OCI-LY3 (cell line): ENCODE results near the gene SULT4A1.

Experiments
- H2AFZ ChIP-seq: fragments of 200-600, 300-600 bp; shearing (Covaris generic); 2 replicates; pipeline ENCODE4 v1.6.0; 2014; ENCODE audit warnings: antibody characterized with exemption, low read depth, low read length
- H3K27ac ChIP-seq: fragments of 200-600, 300-600 bp; sonication (generic); 2 replicates; pipeline ENCODE4 v1.5.1; 2014; ENCODE audit warnings: mild to moderate bottlenecking, low read length, moderate library complexity, mixed read lengths
- H3K27me3 ChIP-seq: fragments of 200-600, 300-600 bp; sonication (generic); 2 replicates; pipeline ENCODE4 v1.6.1; 2014; ENCODE audit warnings: low read depth, low read length, mixed read lengths
- H3K36me3 ChIP-seq: fragments of 200-600, 300-600 bp; sonication (generic); replicated peaks from 2 replicates; pipeline ENCODE3; 2014; ENCODE audit warnings: low read depth, low read length, mixed read lengths
- H3K4me1 ChIP-seq: fragments of 300-600, 200-600 bp; sonication (generic); 2 replicates; pipeline ENCODE4 v1.6.1; 2014; ENCODE audit warnings: low read length, mixed read lengths
- H3K4me2 ChIP-seq: fragments of 200-600, 300-600 bp; sonication (generic); 2 replicates; pipeline ENCODE4 v1.6.1; 2014; ENCODE audit warnings: low read length, mixed read lengths
- H3K4me3 ChIP-seq: fragments of 300-600, 200-600 bp; sonication (generic); 2 replicates; pipeline ENCODE4 v1.5.1; 2014; ENCODE audit warnings: antibody characterized with exemption, mild to moderate bottlenecking, low read length, moderate library complexity
- H3K79me2 ChIP-seq: fragments of 300-600, 200-600 bp; shearing (Covaris generic); 2 replicates; pipeline ENCODE4 v1.6.1; 2014; ENCODE audit warnings: mild to moderate bottlenecking, low read length, mixed read lengths
- H3K9ac ChIP-seq: fragments of 300-600, 200-600 bp; shearing (Covaris generic); 2 replicates; pipeline ENCODE4 v1.6.0; 2014; ENCODE audit warnings: mild to moderate bottlenecking, low read length, moderate library complexity
- H3K9me3 ChIP-seq: fragments of 200-600, 300-600 bp; shearing (Covaris generic); 2 replicates; pipeline ENCODE4 v1.6.1; 2014; ENCODE audit warnings: low read length, mixed read lengths; ENCODE audit not compliant: insufficient read depth
- H4K20me1 ChIP-seq: fragments of 200-600, 300-600 bp; sonication (generic); 2 replicates; pipeline ENCODE4 v1.6.1; 2016; ENCODE audit warnings: low read length, mixed read lengths; ENCODE audit not compliant: insufficient read depth
- CTCF ChIP-seq: fragments of 200-600, 300-600 bp; sonication (generic); IDR thresholded peaks from 2 replicates; pipeline ENCODE4 v1.5.1; 2014; ENCODE audit warnings: antibody characterized with exemption, low read length, low read depth
- EZH2phosphoT487 ChIP-seq: fragments of 200-600 bp; shearing (Covaris generic); IDR thresholded peaks from 2 replicates; pipeline ENCODE4 v1.6.1; 2018; ENCODE audit warnings: antibody characterized with exemption, mixed run types, low read depth

Gene SULT4A1

GRCh38 chr22:43853328-43853931 lies 8.9 kb downstream of the SULT4A1 start:
- H3K27ac ChIP-seq, result no peak overlapping the region
- H3K9me3 ChIP-seq, result no peaks in the 10 kb centered on the region
- no peaks in the 10 kb centered on the region for H3K36me3 ChIP-seq
- H4K20me1 ChIP-seq, result no peaks in the 10 kb centered on the region
- H3K4me1 ChIP-seq, result no peaks in the 10 kb centered on the region
- peaks cover 47% of the 10 kb centered on the region for H3K27me3 ChIP-seq
- H3K4me3 ChIP-seq, result no peak overlapping the region
- no peak overlapping the region for H3K9ac ChIP-seq
- H3K79me2 ChIP-seq, result no peaks in the 10 kb centered on the region
- no peak overlapping the region for H3K4me2 ChIP-seq
- TF ChIP-seq CTCF (no peak), EZH2phosphoT487 (no peak)
- H2AFZ ChIP-seq, result no peak overlapping the region

DNA sequence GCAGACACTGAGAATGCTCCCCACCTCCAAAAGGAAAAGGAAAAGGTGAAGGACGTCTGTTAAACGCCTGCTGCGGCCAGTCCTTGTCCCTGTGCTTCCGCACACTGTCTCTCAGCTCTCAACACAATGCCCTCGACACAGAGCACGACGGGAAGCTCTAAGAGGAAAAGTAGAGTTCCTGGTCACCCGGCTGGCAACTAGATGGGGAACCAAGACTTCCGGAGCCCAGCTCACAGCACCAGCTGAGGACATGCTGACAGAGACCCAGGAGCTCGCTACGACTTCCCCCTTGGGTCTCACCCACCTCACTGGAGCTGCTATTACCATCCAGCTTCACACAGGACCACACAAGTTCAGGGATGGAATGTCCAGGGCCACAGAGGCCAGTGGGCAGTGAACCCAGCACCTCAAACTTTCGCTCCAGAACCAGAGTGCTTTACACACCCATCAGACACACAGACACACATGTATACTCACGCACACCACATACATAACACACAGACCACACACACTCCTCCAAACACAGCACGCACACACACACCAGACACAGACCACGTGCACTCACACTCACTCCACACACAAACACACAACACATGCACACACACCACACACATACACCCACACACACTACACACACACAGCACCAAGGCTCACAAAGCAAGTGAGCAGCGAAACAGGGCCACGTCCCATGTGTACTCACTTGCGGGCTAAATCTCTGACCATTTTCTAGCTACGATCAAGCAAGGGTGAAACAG lies 9.6 kb downstream of the SULT4A1 start:
- Histone ChIP-seq H3K9me3 (no peaks in the 10 kb centered on the region), H3K27ac (no peak overlapping the region), H3K27me3 (peaks cover 47% of the 10 kb centered on the region), H2AFZ (no peak overlapping the region), H4K20me1 (no peaks in the 10 kb centered on the region), H3K4me2 (no peak overlapping the region), H3K36me3 (no peaks in the 10 kb centered on the region), H3K4me3 (no peak overlapping the region), H3K79me2 (no peaks in the 10 kb centered on the region), H3K4me1 (no peaks in the 10 kb centered on the region), H3K9ac (no peak overlapping the region)
- TF ChIP-seq CTCF (no peak), EZH2phosphoT487 (no peak)

DNA sequence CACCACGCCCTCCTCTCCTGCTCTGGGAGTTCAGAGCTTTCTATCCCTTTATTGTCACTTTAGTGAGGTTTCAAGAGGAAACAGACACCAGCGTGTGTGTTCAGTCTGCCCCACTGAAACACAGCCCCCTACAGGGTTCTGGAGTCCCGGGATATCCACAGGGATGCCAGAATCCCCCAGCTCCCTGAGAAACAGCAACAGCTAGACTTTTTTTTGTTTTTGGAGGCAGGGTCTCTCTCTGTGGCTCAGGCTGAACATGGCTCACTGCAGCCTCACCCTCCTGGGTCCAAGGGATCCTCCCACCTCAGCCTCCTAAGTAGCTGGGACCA lies 10.4 kb downstream of the SULT4A1 start:
- no peaks in the 10 kb centered on the region for H3K79me2 ChIP-seq
- no peaks in the 10 kb centered on the region for H4K20me1 ChIP-seq

More for the DNA sequence above, 10.4 kb downstream of the SULT4A1 start:
- no peak overlapping the region for H3K9ac ChIP-seq
- H3K27me3 ChIP-seq, result peaks cover 42% of the 10 kb centered on the region
- H2AFZ ChIP-seq, result no peak overlapping the region
- no peaks in the 10 kb centered on the region for H3K4me1 ChIP-seq
- no peak overlapping the region for H3K27ac ChIP-seq
- no peak for TF ChIP-seq CTCF
- TF ChIP-seq EZH2phosphoT487, result no peak
- no peak overlapping the region for H3K4me2 ChIP-seq
- H3K36me3 ChIP-seq, result no peaks in the 10 kb centered on the region
- H3K9me3 ChIP-seq, result no peaks in the 10 kb centered on the region
- H3K4me3 ChIP-seq, result no peak overlapping the region
